ENCODE data around the gene AOPEP. TPM values are rescaled to one million over a fixed set of nuclear protein-coding genes. Genes with fewer than 3 reads are reported as not detected.

Gene AOPEP
- total RNA-seq, 1 experiment from 2014 or later: 14.4 TPM

- no peak for TF ChIP-seq NR3C1 (CRISPR knock-in tag; conservative IDR thresholded peaks at IDR 0.05; ENCODE audit: low read depth)
- Mint-ChIP-seq H3K9me3 (no peaks in the 10 kb centered on the region), H3K4me3 (no peak overlapping the region), H3K36me3 (no peaks in the 10 kb centered on the region; the same call in 1 of the 2 replicates), H3K4me1 (peaks cover 27% of the 10 kb centered on the region), H3K27ac (peak overlapping the region; percentile 7; the same call in 1 of the 2 replicates), H3K27me3 (ENCODE audit: low read depth) (no peaks in the 10 kb centered on the region)
- ATAC-seq (no peak), DNase-seq (ENCODE audit: low spot score) (no peak)
- ChIA-PET CTCF (interaction anchor here (1.3 kb wide), 1 partner anchor 48 kb away, joined by 4 read pairs; no protein-coding TSS in a partner anchor), POLR2A (no interaction called here)
Measured at GRCh38 chr9:95079461-95079860, 353.0 kb downstream of the AOPEP start.

- ChIA-PET CTCF (no interaction called here), POLR2A (no interaction called here)
- DNase-seq (ENCODE audit: low spot score) (no peak), ATAC-seq (no peak)
- no peaks in the 10 kb centered on the region for H3K9me3 Mint-ChIP-seq
- TF ChIP-seq MAX (CRISPR knock-in tag; IDR thresholded peaks at IDR 0.05): no peak
- no peak for TF ChIP-seq TEAD1 (CRISPR knock-in tag; IDR thresholded peaks at IDR 0.05)
- TF ChIP-seq CREM (CRISPR knock-in tag; IDR thresholded peaks at IDR 0.05): no peak
- TF ChIP-seq TP53 (CRISPR knock-in tag; IDR thresholded peaks at IDR 0.05): no peak
- TF ChIP-seq SP1 (CRISPR knock-in tag; conservative IDR thresholded peaks at IDR 0.05): no peak
- H3K4me1 Mint-ChIP-seq: peaks cover 27% of the 10 kb centered on the region
- H3K4me3 Mint-ChIP-seq: no peak overlapping the region
- H3K36me3 Mint-ChIP-seq: no peaks in the 10 kb centered on the region; the same call in 1 of the 2 replicates
- peak overlapping the region; percentile 72; the same call in 1 of the 2 replicates for H3K27ac Mint-ChIP-seq
- H3K27me3 Mint-ChIP-seq (ENCODE audit: low read depth): no peaks in the 10 kb centered on the region
Measured at GRCh38 chr9:95080961-95081647, 354.6 kb downstream of the AOPEP start.

GRCh38 chr9:95081998-95082397 is 355.5 kb downstream of the AOPEP start:
- CTCF ChIA-PET: interaction anchor here (0.9 to 1.6 kb wide), 2 partner anchors 45 to 49 kb away, joined by 3 to 7 read pairs; no protein-coding TSS in a partner anchor
- Mint-ChIP-seq H3K4me3 (no peak overlapping the region), H3K4me1 (peaks cover 26% of the 10 kb centered on the region)

GRCh38 chr9:95082401-95083084 is 356.0 kb downstream of the AOPEP start:
- H3K4me1 Mint-ChIP-seq: peaks cover 21% of the 10 kb centered on the region
- DNase-seq (ENCODE audit: low spot score) (no peak), ATAC-seq (no peak)
- POLR2A ChIA-PET: no interaction called here
- H3K27ac Mint-ChIP-seq: no peak overlapping the region; the same call in 1 of the 2 replicates
- no peaks in the 10 kb centered on the region for H3K27me3 Mint-ChIP-seq (ENCODE audit: low read depth)
- H3K36me3 Mint-ChIP-seq: no peaks in the 10 kb centered on the region; the same call in 1 of the 2 replicates
- H3K9me3 Mint-ChIP-seq: no peaks in the 10 kb centered on the region
- CTCF ChIA-PET: interaction anchor here (0.7 to 1.6 kb wide), 3 partner anchors 21 to 48 kb away, joined by 3 to 7 read pairs (median 3); no protein-coding TSS in a partner anchor
- no peak overlapping the region for H3K4me3 Mint-ChIP-seq
- TF ChIP-seq MYBL2 (CRISPR knock-in tag; IDR thresholded peaks at IDR 0.05): no peak
- TF ChIP-seq TP53 (CRISPR knock-in tag; IDR thresholded peaks at IDR 0.05): no peak
- no peak for TF ChIP-seq NFE2L1 (CRISPR knock-in tag; IDR thresholded peaks at IDR 0.05)
- TF ChIP-seq ZNF423 (CRISPR knock-in tag; IDR thresholded peaks at IDR 0.05): no peak
- TF ChIP-seq SOX15 (CRISPR knock-in tag; IDR thresholded peaks at IDR 0.05): no peak
- TF ChIP-seq AR (CRISPR knock-in tag; IDR thresholded peaks at IDR 0.05): no peak
- TF ChIP-seq RORB (CRISPR knock-in tag; IDR thresholded peaks at IDR 0.05): no peak
- TF ChIP-seq GABPB1 (CRISPR knock-in tag; IDR thresholded peaks at IDR 0.05): no peak
- no peak for TF ChIP-seq NR1H2 (CRISPR knock-in tag; IDR thresholded peaks at IDR 0.05)

More at GRCh38 chr9:95081998-95082397, 355.5 kb downstream of the AOPEP start:
- no peak for DNase-seq (ENCODE audit: low spot score)
- H3K36me3 Mint-ChIP-seq: no peaks in the 10 kb centered on the region; the same call in 1 of the 2 replicates
- H3K27ac Mint-ChIP-seq: no peak overlapping the region; the same call in 1 of the 2 replicates
- no peak for TF ChIP-seq CDX4 (CRISPR knock-in tag; IDR thresholded peaks at IDR 0.05; ENCODE audit: borderline replicate concordance)
- no peak for TF ChIP-seq GTF2I (CRISPR knock-in tag; conservative IDR thresholded peaks at IDR 0.05)
- no peak for TF ChIP-seq CTCF (IDR thresholded peaks at IDR 0.05)
- H3K27me3 Mint-ChIP-seq (ENCODE audit: low read depth): no peaks in the 10 kb centered on the region
- no peaks in the 10 kb centered on the region for H3K9me3 Mint-ChIP-seq
- POLR2A ChIA-PET: no interaction called here
- no peak for ATAC-seq

All from WTC11 (cell line).